ENCODE results near the gene ING1.
"Not testable (repeated sequence)": the region's sequence is repeated elsewhere in the genome, so short reads cannot be mapped to it uniquely, and the experiment has no call there.

Gene ING1

GRCh38 chr13:110713642-110713952 lies at the start of gene ING1:
TSS of gene ING1 (plus strand) at chr13:110713700. CDS start at chr13:110714150, 450 bp downstream.
- DNase-seq = no peak

- no peak for DNase-seq
Measured at GRCh38 chr13:110664041-110664440, 49.5 kb upstream of the ING1 start.

- DNase-seq = no peak
Measured at GRCh38 chr13:110664673-110665072, 48.8 kb upstream of the ING1 start.

- DNase-seq = no peak
Measured at GRCh38 chr13:110665491-110666254, 47.8 kb upstream of the ING1 start.

- no peak for DNase-seq
Measured at GRCh38 chr13:110666255-110666533, 47.3 kb upstream of the ING1 start.

- no peak for DNase-seq
Measured at GRCh38 chr13:110669036-110669435, 44.5 kb upstream of the ING1 start.

GRCh38 chr13:110669814-110670213 lies 43.7 kb upstream of the ING1 start:
- not testable (repeated sequence) for DNase-seq

GRCh38 chr13:110676595-110677587 lies 36.6 kb upstream of the ING1 start:
- peak; percentile 59 for DNase-seq

GRCh38 chr13:110677731-110678545 lies 35.6 kb upstream of the ING1 start:
- peak; percentile 37 for DNase-seq

- peak; percentile 28 for DNase-seq
Measured at GRCh38 chr13:110680852-110681251, 32.6 kb upstream of the ING1 start.

- DNase-seq = no peak
Measured at GRCh38 chr13:110681868-110682550, 31.5 kb upstream of the ING1 start.

GRCh38 chr13:110682746-110683145 lies 30.8 kb upstream of the ING1 start:
- no peak for DNase-seq

- DNase-seq = no peak
Measured at GRCh38 chr13:110683203-110683883, 30.2 kb upstream of the ING1 start.

GRCh38 chr13:110683921-110684320 lies 29.6 kb upstream of the ING1 start:
- no peak for DNase-seq

GRCh38 chr13:110684388-110685056 lies 29.0 kb upstream of the ING1 start:
- no peak for DNase-seq

- no peak for DNase-seq
Measured at GRCh38 chr13:110685305-110686020, 28.0 kb upstream of the ING1 start.

GRCh38 chr13:110687736-110688135 lies 25.8 kb upstream of the ING1 start:
- DNase-seq = no peak

GRCh38 chr13:110689041-110689440 lies 24.5 kb upstream of the ING1 start:
- DNase-seq = no peak

GRCh38 chr13:110689711-110690110 lies 23.8 kb upstream of the ING1 start:
- no peak for DNase-seq

- no peak for DNase-seq
Measured at GRCh38 chr13:110690516-110690915, 23.0 kb upstream of the ING1 start.

- not testable (repeated sequence) for DNase-seq
Measured at GRCh38 chr13:110695774-110696173, 17.7 kb upstream of the ING1 start.

Data from stimulated activated CD4-positive, alpha-beta T cell treated with anti-CD3 and anti-CD28 coated beads, Interleukin-15, amount 100 ng/mL, for 24 hours (primary cell).